ENCODE results near the gene CCDC134.
"Not testable (repeated sequence)": the region's sequence is repeated elsewhere in the genome, so short reads cannot be mapped to it uniquely, and the experiment has no call there.

The CCDC134 gene

DNA sequence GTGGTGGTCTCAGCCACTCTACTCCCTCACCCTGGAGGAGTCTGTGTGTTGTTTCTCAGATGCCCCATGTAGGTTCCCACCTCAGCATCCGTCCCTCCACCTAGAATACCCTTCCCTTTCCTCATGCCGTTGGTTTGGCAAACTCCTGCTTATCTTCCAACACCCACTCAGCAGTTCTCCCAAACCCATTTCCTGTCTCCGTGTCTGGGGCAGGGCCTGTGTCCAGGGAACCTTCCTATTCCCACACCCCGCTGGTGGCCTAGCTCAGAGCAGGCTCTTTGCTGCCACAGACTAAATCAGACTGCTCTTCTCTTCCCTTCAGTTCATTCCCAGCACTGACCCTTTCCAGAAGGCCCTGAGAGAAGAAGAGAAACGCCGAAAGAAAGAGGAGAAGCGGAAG, 24.9 kb downstream of the CCDC134 start:
- no peak for DNase-seq

DNA sequence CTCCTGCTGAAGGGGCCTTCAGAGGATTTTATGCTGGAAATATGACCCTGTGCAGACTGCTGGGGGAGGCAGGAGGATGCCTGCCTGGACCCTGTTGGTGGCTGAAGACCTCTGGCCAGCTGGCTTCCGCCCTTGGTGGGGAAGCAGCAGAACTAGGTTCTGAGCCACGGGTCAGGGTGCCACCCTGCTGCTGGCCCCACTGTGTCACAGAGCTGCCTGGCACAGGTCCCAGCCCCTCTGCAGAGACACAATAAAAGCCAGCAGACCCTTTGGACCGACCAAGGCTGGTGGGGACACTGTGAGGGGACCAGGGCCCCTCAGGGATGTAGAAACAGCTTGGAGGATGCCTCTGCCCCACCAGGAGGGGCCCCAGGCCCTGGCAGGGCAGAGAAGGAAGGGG, 25.5 kb downstream of the CCDC134 start:
- no peak for DNase-seq

DNA sequence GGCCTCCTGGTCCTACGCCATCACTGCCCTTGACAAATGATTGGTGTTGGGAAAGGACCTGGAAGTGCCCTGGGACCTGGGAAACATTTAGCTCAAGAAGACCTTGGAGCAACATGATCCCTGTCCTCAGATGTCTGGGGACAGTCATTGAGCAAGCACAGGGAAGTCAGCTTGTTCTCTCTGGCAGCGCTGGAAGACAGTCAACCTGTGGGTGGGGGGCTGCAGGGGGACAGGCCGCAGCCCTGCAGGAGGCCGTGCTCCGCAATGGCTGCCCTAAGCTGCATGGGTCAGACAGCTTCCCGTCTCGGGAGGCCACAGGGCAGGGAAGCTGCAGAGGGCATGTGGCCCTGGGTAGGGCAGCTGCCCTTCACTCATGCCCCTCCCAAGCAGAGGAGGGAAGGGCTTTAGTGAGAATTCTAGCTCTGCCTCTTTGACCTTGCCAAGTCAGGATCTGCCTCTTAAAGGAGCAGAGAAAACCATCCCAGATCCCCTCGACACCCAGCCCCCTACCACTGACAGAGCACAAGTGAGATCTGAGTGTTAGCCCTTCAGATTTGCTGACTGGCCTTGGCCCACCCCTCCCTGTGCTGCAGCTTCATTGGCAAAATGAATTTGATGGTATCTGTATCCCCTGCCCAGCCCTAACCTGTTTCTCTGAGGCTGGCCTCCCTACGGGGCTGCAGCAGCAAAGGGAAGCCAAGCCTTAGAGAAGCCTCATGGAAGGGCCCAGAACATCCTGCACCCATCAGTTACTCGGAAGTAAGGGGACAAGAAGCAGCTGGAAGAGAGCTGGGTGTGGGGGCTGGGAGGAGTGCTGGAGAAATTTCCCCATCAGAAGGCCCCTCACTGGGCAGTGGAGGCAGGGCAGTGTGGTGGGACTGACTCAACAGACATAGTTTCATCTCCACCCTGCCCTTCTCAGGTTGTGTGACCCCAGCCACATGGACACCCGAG, 26.2 kb downstream of the CCDC134 start:
- no peak for DNase-seq

DNA sequence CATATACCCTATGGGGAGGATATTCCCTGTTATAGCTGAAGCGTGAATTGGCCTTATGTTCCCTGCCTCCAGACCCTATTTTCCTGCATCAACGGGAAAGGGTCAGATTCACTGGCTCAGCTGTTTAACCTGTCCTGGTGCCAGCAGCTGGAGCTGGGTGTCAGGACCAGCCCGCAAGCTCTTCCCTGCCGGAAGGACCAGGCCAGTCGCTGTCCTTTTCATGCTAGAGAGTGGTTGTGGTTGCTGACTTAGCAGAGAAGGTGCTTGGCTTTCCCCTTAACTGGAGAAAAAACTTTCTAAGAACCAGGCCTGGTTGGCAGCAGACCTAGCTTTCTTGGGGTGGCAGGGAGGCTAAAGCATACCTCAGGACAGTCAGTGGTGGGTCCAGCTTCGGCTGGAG, 27.2 kb downstream of the CCDC134 start:
- no peak for DNase-seq

DNA sequence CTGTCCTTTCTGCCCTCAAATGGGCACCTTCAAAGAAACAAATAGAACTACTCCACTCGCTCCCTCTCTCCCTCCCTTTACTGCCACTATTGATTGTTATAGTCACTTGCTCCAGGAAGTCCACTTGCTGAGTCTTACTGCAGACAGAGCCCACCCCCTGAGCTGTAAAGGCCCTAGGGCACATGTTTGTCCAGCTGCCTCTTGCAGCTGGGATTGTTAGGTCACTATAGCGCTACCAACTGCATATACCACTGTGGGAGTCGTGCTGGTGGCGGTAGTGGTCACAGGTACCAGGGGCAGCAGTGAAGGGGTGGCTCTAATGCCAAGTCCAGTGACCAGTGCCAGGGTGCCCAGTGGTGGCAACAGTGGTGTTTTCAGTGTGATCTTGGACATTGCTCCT, 28.0 kb downstream of the CCDC134 start:
- no peak for DNase-seq

DNA sequence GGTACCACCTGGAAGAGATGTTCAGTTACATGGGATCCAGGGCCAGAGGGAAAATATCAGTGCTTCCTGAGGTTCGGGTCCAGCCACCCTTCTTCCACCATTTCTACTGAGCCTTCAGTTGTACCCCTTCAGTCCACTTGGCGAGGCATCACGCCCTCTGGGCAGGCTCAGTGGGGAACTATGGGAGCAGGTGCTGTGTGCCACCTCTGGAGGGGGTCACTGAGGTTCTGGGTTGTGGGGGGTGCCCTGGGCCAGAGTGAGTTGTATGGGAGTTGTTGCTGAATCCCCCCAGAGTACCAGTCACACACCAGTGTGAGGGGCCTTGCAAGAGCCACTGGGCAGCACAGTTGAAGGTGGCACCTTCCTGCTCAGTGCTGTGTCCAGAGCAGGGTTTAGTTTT, 29.7 kb downstream of the CCDC134 start:
- DNase-seq: no peak

DNA sequence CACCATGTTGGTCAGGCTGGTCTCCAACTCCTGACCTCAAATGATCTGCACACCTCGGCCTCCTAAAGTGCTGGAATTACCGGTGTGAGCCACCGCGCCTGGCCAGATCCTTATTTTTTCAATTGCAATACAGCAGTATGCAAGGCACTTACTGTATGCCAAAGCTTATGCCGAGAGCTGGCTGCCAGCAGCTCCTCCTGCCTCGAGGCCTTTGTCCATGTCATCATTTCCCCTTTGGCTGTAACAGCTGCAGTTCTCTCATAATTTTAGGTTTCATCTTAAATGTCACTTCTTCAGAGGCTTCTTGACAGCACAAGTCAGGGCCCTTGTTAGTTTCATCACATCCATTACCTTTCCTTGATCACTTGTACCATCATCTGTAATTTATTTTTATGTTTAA, 30.9 kb downstream of the CCDC134 start:
- DNase-seq: peak; percentile 73 to 88 (median 86)

DNA sequence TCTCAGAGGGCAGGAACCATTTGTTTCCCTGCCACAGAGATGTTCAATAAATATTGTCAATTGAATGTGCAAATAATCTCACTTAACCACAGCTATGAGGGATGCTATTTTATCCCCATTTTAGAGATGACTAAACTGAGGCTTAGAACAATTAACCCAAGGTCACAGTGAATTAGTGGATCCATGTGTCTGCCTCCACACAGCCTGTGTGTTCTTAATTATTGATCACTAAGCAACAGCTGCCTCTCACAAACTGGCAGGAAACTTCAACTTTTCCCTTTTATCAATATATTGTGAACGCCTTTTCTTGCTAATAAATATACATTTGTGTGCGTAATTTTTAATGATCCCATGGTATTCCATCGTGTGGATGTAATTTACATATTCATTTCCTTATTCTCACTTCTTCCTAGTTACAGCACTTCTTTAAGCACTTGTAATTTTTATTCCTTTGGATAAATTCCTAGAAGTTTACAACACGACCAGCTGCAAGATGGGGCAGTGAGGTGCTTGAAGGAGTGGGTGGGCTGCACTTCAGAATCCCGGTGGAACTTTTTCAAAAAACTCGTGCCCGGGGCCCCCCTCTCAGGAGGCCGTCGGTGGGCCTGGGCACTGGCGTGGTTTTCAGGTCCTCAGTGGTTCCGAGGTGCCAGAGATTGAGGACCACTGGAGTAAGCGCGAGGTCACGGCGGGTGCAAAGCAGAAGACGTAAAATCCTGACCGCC, 31.5 kb downstream of the CCDC134 start:
- DNase-seq: peak in 1 of 4 experiments; percentile 45

DNA sequence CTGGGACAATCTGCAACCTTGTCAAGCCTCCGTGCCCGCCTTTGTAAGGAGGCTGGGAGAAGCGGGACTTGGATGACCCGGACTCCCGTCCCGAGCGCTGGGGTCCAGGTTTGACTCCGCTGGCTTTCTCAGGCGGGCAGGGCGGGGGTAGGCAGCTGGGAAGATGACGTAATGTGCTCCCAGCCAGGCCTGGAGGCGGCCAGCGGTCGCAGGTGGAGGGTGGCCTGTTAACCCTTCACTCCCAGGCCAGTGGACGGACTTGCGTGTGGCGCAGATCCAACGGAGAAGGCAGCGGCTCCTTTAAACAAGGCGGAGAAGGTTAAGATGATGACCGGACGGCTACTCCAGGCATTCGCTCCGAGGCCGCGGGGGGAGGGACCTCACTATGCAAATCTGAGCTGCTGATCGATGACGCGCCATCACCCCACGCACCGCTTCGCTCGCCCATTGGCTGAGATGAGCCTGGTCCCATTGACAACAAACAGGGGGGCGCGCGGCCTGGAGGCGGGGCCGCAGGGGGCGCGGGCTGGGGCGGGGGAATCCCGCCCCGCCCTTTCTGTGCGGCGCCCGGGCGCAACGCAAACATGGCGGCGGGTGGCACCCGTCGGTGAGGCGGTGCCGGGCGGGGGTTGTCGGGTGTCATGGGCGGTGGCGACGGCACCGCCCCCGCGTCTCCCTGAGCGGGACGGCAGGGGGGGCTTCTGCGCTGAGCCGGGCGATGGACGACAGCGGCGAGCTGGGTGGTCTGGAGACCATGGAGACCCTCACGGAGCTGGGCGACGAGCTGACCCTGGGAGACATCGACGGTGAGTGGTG, 32.3 kb downstream of the CCDC134 start, which contains the start of gene SREBF2:
Gene SREBF2 (plus strand): TSS at position 553 of the 816 bp plus-strand sequence. CDS start 166 bp downstream, at position 719.
- peak; percentile 100 for DNase-seq

DNA sequence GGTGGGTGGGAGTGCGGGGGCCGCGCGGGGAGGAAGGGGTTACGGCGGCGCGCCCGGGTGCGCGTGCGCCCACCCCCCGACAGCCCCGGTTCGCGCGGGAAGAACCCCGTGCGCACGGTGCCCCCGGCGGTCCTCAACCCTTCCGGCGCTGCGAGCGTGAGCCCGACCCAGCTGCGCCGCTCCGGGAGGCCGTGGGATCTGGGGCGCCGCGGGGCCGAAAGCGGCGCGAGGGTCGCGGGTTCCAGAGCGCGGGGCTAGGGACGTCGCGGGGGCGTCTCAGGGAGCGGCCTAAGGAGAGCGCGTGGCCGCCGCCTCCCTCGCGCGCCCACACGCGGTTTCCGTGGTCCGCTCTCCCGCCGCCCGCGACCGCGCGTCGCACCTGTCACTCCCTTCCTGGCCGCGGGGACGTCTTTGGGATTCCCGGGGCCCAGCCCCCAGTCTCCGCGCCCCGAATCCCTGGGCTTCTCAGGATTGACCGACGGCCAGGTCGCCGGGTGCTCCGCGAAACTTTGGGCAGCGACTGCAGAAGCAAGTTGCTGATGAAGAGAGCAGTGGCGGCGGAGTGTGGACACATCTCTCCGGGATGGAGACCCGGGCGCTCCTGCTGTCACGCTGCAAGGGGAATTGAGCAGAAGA, 33.0 kb downstream of the CCDC134 start:
- DNase-seq: peak; percentile 36 to 73 (median 56)

DNA sequence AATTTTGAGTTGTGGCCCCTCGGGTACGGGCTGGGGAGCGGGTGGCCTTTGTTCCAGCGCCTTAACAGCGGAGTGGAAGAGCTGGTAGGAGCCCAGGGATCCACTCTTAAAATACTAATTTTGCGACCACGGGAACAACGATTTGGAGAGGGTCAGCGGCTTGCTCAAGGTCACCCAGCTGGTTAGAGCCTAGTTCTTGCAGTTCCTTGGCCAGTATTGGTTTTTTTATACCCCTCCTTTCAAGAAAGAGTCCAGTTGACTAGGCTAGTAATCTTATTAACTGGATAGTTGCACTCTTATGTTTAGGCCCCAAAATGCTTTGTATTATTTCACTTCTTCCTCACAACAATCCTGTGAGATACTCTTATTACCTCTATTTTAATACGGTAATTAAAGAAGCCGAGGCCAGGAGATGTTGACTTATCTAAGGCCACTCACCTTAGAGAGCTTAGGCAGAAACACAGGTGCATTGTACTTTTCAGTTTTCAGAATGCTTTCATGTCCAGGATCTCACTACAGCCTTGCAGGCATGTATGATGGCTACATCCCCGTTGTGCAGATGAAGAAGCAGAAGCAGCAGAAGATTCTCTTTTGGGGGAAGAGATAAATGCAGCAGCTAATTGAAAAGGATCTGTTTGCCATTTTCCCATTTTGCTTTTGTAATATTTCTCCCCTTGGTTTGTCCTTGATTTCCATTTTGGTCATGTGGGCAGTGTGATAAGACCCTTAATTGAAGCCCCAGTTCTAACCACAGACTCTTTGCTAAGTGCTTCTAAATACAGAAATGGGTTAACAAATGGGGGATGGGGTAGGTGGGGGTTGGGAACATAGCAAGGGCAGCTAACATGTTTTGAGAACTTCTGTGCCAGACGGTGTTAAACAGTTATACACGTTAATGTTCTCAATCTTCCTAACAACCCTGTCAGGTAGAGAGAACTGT, 33.8 kb downstream of the CCDC134 start:
- peak in 3 of 4 experiments; percentile 13 to 47 (median 27) for DNase-seq

DNA sequence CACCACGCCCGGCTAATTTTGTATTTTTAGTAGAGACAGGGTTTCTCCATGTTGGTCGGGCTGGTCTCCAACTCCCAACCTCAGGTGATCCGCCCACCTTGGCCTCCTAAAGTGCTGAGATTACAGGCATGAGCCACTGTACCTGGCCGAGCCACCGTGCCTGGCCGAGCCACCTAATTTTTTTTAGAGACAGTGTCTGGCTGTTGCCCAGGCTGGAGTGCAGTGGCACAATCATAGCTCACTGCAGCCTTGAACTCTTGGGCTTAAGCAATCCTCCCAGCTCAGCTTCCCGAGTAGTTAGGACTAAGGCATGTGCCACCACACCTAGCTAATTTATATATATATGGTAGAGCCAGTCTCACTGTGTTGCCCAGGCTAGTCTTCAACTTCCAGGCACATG, 35.0 kb downstream of the CCDC134 start:
- DNase-seq: not testable (repeated sequence)

DNA sequence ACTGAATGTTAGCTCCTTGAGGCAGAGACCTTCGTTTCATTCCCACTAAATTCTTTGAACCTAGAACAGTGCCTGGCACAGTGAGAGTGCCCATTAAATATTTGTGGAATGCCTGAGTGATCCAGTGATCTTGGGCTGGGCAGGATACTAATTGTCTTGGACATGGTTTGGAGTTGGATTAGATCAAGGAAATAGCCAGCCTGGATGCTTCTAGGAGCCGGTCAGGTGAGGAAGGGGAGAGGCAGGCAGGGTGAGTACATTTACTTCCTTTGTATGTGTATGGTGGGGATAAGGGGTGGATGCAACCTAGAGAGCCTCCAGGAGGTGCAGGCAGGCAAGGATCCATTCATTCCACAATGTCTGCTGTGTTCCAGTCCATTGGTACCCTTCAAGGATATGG, 36.1 kb downstream of the CCDC134 start:
- DNase-seq: no peak

DNA sequence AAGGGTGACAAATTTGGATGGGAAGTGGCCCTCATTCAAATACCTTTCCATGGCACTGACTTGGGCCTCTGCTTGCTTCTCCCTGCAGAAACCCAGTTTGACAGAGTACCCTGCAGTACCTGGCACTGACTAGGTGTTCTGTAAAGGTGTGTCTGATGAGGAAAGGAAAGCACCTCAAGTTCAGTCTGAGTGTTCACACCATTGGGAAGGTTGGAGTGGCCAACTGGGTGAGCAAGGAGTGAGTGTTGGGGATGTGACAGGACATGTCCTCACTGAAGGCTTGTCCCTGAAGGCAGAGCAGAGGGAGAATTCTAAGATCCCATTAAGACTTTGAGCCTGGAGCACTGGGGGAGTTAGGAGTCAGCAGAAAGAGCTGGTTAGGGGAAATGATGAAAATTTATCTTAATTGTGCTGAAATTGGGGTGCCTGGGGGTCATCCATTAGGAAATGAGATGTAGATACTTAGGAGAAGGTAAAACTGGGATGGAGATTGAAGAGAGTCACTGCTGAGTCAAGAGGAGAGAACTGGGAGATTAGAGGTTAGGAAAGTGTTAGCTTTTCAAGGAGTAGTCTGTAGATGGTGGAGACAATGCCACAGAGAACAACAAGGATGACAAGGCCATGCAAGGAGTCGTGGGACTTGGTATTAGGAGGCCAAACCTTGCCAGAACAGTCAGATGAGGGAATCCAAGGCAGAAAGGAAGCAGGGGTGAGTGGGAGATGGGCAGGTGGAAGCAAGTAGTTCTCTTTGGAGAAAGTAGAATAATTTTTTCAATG, 38.6 kb downstream of the CCDC134 start:
- no peak for DNase-seq

DNA sequence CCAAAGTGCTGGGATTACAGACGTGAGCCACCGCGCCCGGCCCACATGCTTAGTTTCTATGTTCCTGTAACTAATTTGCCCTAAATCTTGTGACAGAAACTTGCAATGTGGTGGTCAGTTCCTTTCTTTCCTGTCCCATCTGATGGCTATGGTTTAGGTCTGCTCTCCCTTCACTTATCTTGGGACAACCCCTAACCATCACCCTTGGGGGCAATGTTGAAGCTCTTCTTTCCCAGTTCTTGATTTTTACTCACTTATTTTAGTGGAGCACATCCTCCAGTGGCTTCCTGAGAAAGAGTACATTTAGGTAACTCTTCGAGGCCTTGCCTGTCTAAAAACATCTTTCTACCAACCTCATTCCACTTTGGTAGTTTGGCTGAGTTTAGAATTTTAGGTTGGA, 39.7 kb downstream of the CCDC134 start:
- DNase-seq: no peak

DNA sequence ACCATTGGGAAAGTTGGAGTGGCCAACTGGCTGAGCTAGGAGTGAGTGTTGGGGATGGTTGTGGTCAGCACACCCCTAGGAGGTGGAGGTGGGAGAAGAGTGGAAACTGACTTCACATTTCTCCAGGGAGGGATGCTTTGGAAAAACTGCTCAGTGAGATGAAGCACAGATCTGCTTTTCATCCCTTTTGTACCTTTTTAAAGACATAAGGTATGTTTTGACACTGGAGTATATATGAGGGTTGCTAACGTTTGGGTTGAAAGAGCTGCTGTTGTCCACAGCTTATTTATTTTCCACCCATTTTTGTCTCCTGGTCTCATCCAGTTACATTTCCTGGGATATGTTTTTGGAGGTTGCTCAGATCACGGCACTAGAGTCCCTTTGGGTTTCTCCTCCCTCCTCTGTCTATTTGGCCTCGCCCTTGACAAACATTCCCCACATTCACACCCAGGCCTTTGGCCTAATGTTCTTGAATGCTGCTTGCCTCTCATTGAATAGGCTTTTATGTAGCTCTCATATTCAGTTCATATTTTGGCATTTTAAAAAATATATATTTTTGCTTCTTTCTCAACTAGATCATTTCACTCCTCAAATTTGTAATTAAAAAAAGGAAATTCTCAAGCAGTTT, 40.7 kb downstream of the CCDC134 start:
- no peak for DNase-seq

DNA sequence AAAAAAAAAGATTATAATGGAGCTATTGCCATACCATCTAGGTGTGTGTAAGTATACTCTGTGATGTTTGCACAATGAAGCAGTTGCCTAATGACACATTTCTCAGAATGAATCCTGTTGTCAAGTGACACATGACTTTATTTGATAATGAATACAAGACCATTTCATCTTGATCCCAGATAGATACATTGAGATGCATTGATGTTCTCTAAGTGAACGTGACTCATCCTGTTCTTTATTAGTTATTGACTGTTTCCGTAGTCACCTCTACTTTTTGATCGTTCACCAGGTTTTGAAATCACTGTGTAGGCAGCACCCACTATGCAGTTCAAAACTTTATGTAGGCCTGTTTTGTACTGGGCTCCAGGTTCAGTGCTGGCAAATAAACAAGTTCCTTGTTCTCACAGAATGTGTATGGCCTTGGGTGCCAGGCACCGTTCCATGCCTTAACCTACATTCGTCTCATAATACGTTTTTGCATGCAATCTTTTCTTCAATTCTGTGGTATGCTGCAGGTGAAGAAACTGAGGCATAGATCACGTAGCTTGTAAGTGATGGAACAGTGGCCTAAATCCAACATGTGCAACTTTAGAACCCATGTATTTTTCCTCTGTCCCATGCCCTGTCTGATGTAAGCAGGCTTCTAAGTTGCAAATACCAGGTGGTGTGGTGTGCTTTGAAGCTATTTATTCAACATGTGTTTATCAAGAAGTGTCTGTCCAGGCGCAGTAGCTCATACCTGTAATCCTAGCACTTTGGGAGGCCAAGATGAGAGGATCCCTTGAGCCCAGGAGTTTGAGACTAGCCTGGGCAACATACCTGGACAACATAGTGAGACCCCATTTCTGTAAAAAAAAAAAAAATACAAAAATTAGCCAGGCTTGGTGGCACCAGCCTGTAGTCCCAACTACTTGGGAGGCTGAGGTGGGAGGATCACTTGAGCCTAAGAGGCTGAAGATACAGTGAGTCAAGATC, 42.8 kb downstream of the CCDC134 start:
- DNase-seq: no peak

DNA sequence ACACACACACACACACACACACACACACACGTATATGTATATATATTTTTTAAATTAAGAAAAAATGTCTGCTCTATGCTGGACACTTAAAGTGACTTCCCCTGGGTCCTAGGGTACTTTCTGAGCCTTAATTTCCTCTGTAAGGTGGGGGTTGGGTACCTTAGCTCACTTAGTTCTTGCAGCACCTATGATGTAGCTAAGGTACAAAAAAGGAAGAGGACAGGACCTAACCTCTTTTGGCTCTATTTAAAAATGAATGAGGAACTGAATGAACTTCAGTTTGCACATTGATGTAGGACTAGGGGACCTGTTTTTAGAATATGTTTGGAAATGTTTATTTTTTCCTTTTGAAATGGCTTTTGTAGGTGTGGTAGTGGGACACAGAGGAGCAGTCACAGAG, 43.6 kb downstream of the CCDC134 start:
- no peak for DNase-seq

DNA sequence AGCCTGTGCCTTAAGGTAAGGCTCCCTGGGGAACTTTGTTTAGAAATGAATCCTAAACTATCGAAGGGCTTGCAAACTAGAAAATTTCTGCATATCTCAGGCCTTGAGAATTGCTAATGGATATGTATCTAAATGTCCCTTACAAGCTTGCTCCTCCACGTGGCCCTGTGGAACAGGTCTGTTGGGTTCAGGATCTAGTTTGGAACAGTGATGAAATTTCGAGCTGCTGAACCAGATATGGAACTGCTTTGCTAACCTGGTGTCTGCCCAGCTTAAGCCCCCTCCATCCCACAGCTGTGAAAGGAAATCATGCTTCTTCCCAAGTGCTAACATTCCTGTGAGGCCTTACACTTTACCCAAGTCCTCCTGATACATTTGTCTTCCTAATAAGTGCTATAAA, 44.0 kb downstream of the CCDC134 start:
- DNase-seq: no peak
